HEK293 (cell line): ENCODE results near the gene ADAMTS13.

Experiments used
- TCF7L2 ChIP-seq: IDR thresholded peaks from 2 replicates; pipeline ENCODE4 v1.6.1; 2011; ENCODE audit warnings: low read depth, mild to moderate bottlenecking, inconsistent platforms, low read length, moderate library complexity, borderline replicate concordance
- YY1 ChIP-seq: fragments of 450-650 bp; formaldehyde crosslinking; IDR thresholded peaks from 2 replicates; pipeline ENCODE4 v1.5.1; 2018; ENCODE audit warnings: missing biosample characterization, missing genetic modification characterization
- ZFP37 ChIP-seq: fragments of 450-650 bp; formaldehyde crosslinking; IDR thresholded peaks from 2 replicates; pipeline ENCODE4 v1.5.1; 2016; ENCODE audit warnings: missing biosample characterization, missing genetic modification characterization
- ZNF391 ChIP-seq: fragments of 450-650 bp; formaldehyde crosslinking; IDR thresholded peaks from 2 replicates; pipeline ENCODE4 v1.5.1; 2016; ENCODE audit warnings: low read depth, missing biosample characterization, missing genetic modification characterization, borderline replicate concordance
- ZNF394 ChIP-seq: fragments of 450-650 bp; formaldehyde crosslinking; IDR thresholded peaks from 2 replicates; pipeline ENCODE4 v1.5.1; 2016; ENCODE audit warnings: missing biosample characterization, missing genetic modification characterization, mild to moderate bottlenecking, moderate library complexity, borderline replicate concordance
- ZNF776 ChIP-seq: fragments of 450-650 bp; formaldehyde crosslinking; IDR thresholded peaks from 2 replicates; pipeline ENCODE4 v1.5.0; 2017; ENCODE audit warnings: missing biosample characterization, missing genetic modification characterization, borderline replicate concordance
- TF ChIP-seq, protein P1 (sequence below): fragments of 450-650 bp; formaldehyde crosslinking; IDR thresholded peaks from 2 replicates; pipeline ENCODE4 v1.5.1; 2016; ENCODE audit warnings: missing biosample characterization, missing genetic modification characterization

DNA sequence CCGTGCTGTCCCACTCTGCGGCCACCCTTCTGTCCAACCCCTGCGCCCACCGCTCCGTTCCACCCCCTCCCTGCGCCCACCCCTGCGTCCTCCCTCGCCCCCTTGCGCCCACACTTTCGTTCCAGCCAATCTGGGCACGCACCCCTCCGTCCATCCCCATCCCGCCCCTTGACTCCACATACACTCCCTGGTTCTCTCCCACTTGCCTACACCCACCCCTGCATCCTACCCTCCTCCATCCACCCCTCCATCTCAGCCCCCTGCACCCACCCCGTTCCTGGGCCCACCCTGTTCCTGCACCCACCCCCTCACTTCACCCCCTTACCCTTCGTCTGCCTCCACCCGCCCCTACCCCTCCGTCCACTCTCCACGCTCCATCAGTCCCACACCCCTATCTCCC is 7.0 kb downstream of the ADAMTS13 start:
- TF ChIP-seq YY1, result no peak
- no peak for TF ChIP-seq ZNF394
- no peak for TF ChIP-seq ZFP37 (tag by site-specific recombination)
- TF ChIP-seq, protein P1, sequence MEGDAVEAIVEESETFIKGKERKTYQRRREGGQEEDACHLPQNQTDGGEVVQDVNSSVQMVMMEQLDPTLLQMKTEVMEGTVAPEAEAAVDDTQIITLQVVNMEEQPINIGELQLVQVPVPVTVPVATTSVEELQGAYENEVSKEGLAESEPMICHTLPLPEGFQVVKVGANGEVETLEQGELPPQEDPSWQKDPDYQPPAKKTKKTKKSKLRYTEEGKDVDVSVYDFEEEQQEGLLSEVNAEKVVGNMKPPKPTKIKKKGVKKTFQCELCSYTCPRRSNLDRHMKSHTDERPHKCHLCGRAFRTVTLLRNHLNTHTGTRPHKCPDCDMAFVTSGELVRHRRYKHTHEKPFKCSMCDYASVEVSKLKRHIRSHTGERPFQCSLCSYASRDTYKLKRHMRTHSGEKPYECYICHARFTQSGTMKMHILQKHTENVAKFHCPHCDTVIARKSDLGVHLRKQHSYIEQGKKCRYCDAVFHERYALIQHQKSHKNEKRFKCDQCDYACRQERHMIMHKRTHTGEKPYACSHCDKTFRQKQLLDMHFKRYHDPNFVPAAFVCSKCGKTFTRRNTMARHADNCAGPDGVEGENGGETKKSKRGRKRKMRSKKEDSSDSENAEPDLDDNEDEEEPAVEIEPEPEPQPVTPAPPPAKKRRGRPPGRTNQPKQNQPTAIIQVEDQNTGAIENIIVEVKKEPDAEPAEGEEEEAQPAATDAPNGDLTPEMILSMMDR (tag by site-specific recombination), result no peak
- no peak for TF ChIP-seq ZNF391 (tag by site-specific recombination)
- TF ChIP-seq TCF7L2, result no peak
- no peak for TF ChIP-seq ZNF776 (tag by site-specific recombination)
